Central memory CD8-positive, alpha-beta T cell (primary cell): Measurements from ENCODE around the gene OR2AT4.
"Not testable (repeated sequence)": the region's sequence is repeated elsewhere in the genome, so short reads cannot be mapped to it uniquely, and the experiment has no call there.

Experiments
- ATAC-seq: fragments of 150-1000 bp; cut with Tn5 transposase; replicated peaks from 2 replicates; pipeline ENCODE4 v1.10.0; 2022; ENCODE audit warnings: mild to moderate bottlenecking, moderate FRiP score, moderate number of reproducible peaks; ENCODE audit not compliant: poor library complexity, severe bottlenecking; ENCODE audit errors: extremely low read depth
- DNase-seq, 2 donors: peaks; one replicate each; pipeline ENCODE4 v3.0.0; 2021; ENCODE audit warnings: low spot score in 2 of 2
- H3K27ac Mint-ChIP-seq: one replicate; pipeline ENCODE4 v1.8.0; 2022; ENCODE audit warnings: low read depth, mild to moderate bottlenecking, moderate library complexity, mixed read lengths
- H3K27me3 Mint-ChIP-seq: one replicate; pipeline ENCODE4 v1.8.0; 2022; ENCODE audit warnings: mixed read lengths
- H3K36me3 Mint-ChIP-seq: one replicate; pipeline ENCODE4 v1.8.0; 2022; ENCODE audit warnings: mild to moderate bottlenecking, moderate library complexity, mixed read lengths; ENCODE audit not compliant: insufficient read depth
- H3K4me1 Mint-ChIP-seq: one replicate; pipeline ENCODE4 v1.8.0; 2022; ENCODE audit warnings: mixed read lengths
- H3K4me3 Mint-ChIP-seq: one replicate; pipeline ENCODE4 v1.8.0; 2022; ENCODE audit warnings: mild to moderate bottlenecking, moderate library complexity, mixed read lengths
- H3K9me3 Mint-ChIP-seq: one replicate; pipeline ENCODE4 v1.8.0; 2022; ENCODE audit warnings: mixed read lengths

The OR2AT4 gene

GRCh38 chr11:75126564-75126963 is 29.9 kb upstream of the OR2AT4 start:
- Mint-ChIP-seq H3K9me3 (no peaks in the 10 kb centered on the region), H3K27ac (no peak overlapping the region), H3K27me3 (peaks cover 46% of the 10 kb centered on the region), H3K4me3 (no peak overlapping the region), H3K4me1 (no peaks in the 10 kb centered on the region), H3K36me3 (no peaks in the 10 kb centered on the region)
- no peak for ATAC-seq
- DNase-seq = no peak

GRCh38 chr11:75118577-75118976 is 21.9 kb upstream of the OR2AT4 start:
- no peak for DNase-seq
- no peak for ATAC-seq
- H3K27ac Mint-ChIP-seq = no peak overlapping the region

GRCh38 chr11:75114465-75114864 is 17.8 kb upstream of the OR2AT4 start:
- H3K4me3 Mint-ChIP-seq = no peak overlapping the region
- H3K27ac Mint-ChIP-seq = no peak overlapping the region
- peaks cover 97% of the 10 kb centered on the region for H3K27me3 Mint-ChIP-seq
- H3K9me3 Mint-ChIP-seq = peaks cover 12% of the 10 kb centered on the region
- DNase-seq (no peak), ATAC-seq (no peak)
- no peaks in the 10 kb centered on the region for H3K36me3 Mint-ChIP-seq
- no peaks in the 10 kb centered on the region for H3K4me1 Mint-ChIP-seq

More at GRCh38 chr11:75118577-75118976, 21.9 kb upstream of the OR2AT4 start:
- Mint-ChIP-seq H3K9me3 (peaks cover 11% of the 10 kb centered on the region), H3K4me3 (no peak overlapping the region), H3K27me3 (peaks cover 83% of the 10 kb centered on the region), H3K36me3 (no peaks in the 10 kb centered on the region), H3K4me1 (no peaks in the 10 kb centered on the region)

GRCh38 chr11:75113030-75113429 is 16.4 kb upstream of the OR2AT4 start:
- Mint-ChIP-seq H3K9me3 (peaks cover 12% of the 10 kb centered on the region), H3K4me3 (no peak overlapping the region), H3K4me1 (no peaks in the 10 kb centered on the region), H3K27ac (no peak overlapping the region), H3K27me3 (peaks cover 82% of the 10 kb centered on the region), H3K36me3 (no peaks in the 10 kb centered on the region)
- no peak for ATAC-seq
- DNase-seq = no peak

- H3K27ac Mint-ChIP-seq = no peak overlapping the region
- no peaks in the 10 kb centered on the region for H3K4me1 Mint-ChIP-seq
- DNase-seq = no peak
- no peak for ATAC-seq
- H3K27me3 Mint-ChIP-seq = peaks cover 74% of the 10 kb centered on the region
- no peak overlapping the region for H3K4me3 Mint-ChIP-seq
- H3K36me3 Mint-ChIP-seq = no peaks in the 10 kb centered on the region
- peaks cover 12% of the 10 kb centered on the region for H3K9me3 Mint-ChIP-seq
Measured at GRCh38 chr11:75112200-75112599, 15.5 kb upstream of the OR2AT4 start.

- ATAC-seq = no peak
- H3K27me3 Mint-ChIP-seq = peaks cover 55% of the 10 kb centered on the region
- no peaks in the 10 kb centered on the region for H3K36me3 Mint-ChIP-seq
- no peaks in the 10 kb centered on the region for H3K4me1 Mint-ChIP-seq
- no peak for DNase-seq
- H3K4me3 Mint-ChIP-seq = no peak overlapping the region
- H3K27ac Mint-ChIP-seq = no peak overlapping the region
- H3K9me3 Mint-ChIP-seq = no peaks in the 10 kb centered on the region
Measured at GRCh38 chr11:75107187-75107586, 10.5 kb upstream of the OR2AT4 start.

GRCh38 chr11:75105967-75106681 is 9.4 kb upstream of the OR2AT4 start:
- H3K27ac Mint-ChIP-seq, H3K4me1 Mint-ChIP-seq, H3K36me3 Mint-ChIP-seq, ATAC-seq, DNase-seq, H3K9me3 Mint-ChIP-seq, H3K4me3 Mint-ChIP-seq: not testable (repeated sequence)
- H3K27me3 Mint-ChIP-seq = peaks cover 58% of the 10 kb centered on the region

GRCh38 chr11:75105462-75105925 is 8.8 kb upstream of the OR2AT4 start:
- DNase-seq (no peak), ATAC-seq (no peak)
- no peaks in the 10 kb centered on the region for H3K9me3 Mint-ChIP-seq
- no peak overlapping the region for H3K4me3 Mint-ChIP-seq
- H3K27me3 Mint-ChIP-seq = peaks cover 58% of the 10 kb centered on the region
- H3K36me3 Mint-ChIP-seq = no peaks in the 10 kb centered on the region
- H3K4me1 Mint-ChIP-seq = no peaks in the 10 kb centered on the region
- H3K27ac Mint-ChIP-seq = no peak overlapping the region

- Mint-ChIP-seq H3K4me1 (no peaks in the 10 kb centered on the region), H3K27ac (no peak overlapping the region), H3K9me3 (no peaks in the 10 kb centered on the region), H3K36me3 (no peaks in the 10 kb centered on the region), H3K27me3 (peaks cover 60% of the 10 kb centered on the region), H3K4me3 (no peak overlapping the region)
- ATAC-seq (no peak), DNase-seq (no peak)
Measured at GRCh38 chr11:75103380-75104026, 6.8 kb upstream of the OR2AT4 start.

- Mint-ChIP-seq H3K4me1 (no peaks in the 10 kb centered on the region), H3K27ac (no peak overlapping the region), H3K36me3 (no peaks in the 10 kb centered on the region), H3K4me3 (no peak overlapping the region), H3K27me3 (peaks cover 70% of the 10 kb centered on the region), H3K9me3 (no peaks in the 10 kb centered on the region)
- no peak for ATAC-seq
- DNase-seq = no peak
Measured at GRCh38 chr11:75101424-75102128, 4.9 kb upstream of the OR2AT4 start.

- DNase-seq (no peak), ATAC-seq (no peak)
- Mint-ChIP-seq H3K4me1 (no peaks in the 10 kb centered on the region), H3K27ac (no peak overlapping the region), H3K9me3 (no peaks in the 10 kb centered on the region), H3K27me3 (peaks cover 71% of the 10 kb centered on the region), H3K4me3 (no peak overlapping the region), H3K36me3 (no peaks in the 10 kb centered on the region)
Measured at GRCh38 chr11:75100314-75100713, 3.6 kb upstream of the OR2AT4 start.

- ATAC-seq = no peak
- Mint-ChIP-seq H3K4me3 (no peak overlapping the region), H3K36me3 (no peaks in the 10 kb centered on the region), H3K9me3 (no peaks in the 10 kb centered on the region), H3K27me3 (peaks cover 76% of the 10 kb centered on the region), H3K27ac (no peak overlapping the region), H3K4me1 (no peaks in the 10 kb centered on the region)
- DNase-seq = no peak
Measured at GRCh38 chr11:75099635-75100034, 3.0 kb upstream of the OR2AT4 start.
